ENCODE data around the gene TRAT1.
"Not testable (repeated sequence)": the region's sequence is repeated elsewhere in the genome, so short reads cannot be mapped to it uniquely, and the experiment has no call there.

TRAT1 gene, protein sequence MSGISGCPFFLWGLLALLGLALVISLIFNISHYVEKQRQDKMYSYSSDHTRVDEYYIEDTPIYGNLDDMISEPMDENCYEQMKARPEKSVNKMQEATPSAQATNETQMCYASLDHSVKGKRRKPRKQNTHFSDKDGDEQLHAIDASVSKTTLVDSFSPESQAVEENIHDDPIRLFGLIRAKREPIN

GRCh38 chr3:108822123-108822897 is at the start of gene TRAT1:
Gene TRAT1, plus strand, starts transcription at chr3:108822786. Its CDS starts 142 bp downstream, at chr3:108822928.
- no peak for DNase-seq

DNA sequence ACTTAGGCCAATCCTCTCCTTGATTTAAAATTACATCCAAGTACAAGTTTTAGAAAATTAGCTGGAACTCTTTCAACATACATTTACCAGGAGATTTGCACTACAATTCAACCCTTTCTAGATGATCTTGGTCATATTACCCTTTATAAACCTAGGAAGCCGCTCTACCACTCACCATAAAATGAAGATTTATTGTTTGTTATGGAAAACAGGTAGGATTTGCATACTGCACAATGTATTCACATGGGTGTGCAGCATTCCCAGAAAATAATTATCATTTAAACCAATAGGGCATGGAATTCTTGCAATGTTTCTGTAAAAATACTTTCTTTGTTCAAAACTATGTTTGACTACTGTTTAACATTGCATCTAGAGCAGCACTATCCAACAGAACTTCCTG is 46.9 kb upstream of the TRAT1 start:
- DNase-seq, result no peak

GRCh38 chr3:108779496-108779895 is 43.1 kb upstream of the TRAT1 start:
- DNase-seq, result no peak

DNA sequence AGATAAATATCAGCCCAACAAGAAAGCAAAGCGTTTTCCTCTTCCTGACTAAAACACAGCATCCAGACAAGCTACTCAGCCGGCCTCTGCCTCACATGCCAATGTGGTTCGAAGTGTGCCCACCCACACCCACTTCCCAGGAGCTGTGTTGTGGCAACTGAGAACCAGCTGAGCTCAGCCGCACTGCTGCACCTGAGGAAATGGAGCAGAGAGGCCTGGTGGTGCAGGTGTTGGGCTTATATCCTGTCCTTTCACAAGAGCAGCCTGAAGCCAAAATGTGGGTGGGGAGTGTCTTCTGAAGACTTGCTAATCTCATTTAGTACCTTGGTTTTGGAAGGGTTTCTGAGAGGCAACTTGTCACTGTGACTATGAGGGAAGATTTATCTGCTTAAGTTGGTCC is 42.4 kb upstream of the TRAT1 start:
- no peak for DNase-seq

DNA sequence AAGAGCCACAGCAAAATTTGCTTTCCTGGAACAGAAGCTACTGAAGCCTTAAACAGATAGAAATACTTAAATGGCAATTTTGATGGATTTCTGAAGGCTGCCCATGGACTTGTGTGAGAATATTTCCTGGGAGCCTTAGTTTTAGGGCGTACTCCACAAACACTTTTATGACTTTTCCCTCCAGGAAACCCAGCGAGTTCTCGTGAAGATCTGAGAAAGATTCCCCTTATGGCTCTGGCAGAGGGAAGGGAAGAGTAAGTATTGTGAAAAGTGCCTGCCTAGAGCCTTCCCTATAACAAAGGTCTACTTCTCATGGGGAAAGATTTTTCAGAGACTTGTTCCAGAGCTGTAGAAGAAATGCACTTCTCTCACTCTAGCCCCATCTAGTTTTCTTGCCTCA is 31.1 kb upstream of the TRAT1 start:
- DNase-seq, result no peak

DNA sequence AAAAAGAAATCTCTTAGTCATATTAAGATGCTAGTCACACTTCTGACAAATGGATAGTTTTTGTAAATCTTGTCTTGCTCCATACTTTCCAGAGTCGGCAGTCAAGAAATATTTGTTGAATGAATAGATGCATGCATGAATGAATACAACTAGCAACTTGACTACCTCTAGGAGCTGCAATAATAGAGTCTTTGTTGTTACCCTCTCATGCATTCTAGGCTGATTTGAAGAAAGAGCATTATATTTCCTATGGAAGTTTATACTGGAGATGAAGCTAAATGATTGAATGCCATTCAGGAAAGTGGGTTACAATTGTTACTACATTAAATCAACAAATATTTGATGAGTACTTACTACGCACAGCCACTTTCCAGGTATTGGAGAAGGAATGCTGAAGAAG is 18.1 kb upstream of the TRAT1 start:
- no peak for DNase-seq

DNA sequence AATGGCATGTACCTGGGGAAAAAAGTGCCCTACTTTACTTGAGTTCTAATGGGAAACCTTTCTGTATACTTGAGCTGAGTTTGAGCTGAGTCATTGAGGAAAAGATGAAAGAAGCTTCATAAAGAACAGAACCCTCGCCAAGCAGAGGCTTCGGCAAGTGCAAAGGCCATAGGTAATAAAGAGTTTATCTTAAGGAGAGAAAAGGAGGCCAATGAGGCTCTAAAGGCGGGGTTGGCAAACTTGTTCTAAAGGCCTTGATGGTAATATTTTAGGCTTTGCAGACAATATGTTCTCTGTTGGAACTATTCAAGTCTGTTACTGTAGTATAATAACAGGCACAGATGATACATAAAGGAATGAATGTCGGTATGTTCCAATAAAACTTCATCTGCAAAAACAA is 17.6 kb upstream of the TRAT1 start:
- DNase-seq, result no peak

- DNase-seq, result no peak
These were observed 16.3 kb upstream of the TRAT1 start for GRCh38 chr3:108806316-108806715.

DNA sequence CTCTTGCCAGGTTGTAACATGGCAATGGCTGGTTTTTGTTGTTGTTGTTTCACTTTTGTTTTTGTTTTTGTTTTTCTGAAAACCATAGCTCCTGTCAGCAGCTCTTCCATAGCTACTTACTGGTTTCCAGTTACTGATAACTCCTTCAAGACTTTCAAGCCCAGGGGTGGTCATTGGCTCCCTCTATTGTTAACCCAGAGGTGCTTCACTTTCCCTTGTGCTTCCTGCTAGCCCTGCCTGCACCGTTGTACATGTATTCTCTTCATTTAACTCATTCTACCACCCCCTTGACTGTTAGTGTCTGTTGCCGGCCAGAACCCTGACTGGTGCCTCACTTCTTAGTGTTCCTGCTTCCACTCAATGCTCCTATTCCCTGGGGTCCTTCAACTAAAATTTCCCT is 4.2 kb upstream of the TRAT1 start:
- peak; percentile 13 to 44 for DNase-seq

DNA sequence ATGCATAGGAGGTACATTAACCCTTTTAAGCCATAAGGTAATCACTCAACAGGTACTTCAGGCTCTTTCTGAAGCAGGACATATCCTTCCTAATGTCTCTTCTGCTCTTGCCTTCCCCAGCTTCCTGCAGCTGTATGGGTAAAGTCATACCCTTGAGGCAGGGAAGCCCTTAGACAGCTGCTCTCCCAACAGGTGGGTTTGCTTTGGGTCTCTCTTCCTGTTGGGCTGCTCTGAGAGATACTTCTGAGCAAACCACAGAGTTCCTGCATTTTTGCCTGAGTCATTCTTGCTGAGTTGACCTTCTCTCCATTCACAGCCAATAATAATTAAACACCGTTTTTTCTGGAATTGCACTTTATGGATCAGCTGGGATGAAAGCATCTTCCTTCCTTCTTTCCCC is 2.0 kb upstream of the TRAT1 start:
- no peak for DNase-seq

DNA sequence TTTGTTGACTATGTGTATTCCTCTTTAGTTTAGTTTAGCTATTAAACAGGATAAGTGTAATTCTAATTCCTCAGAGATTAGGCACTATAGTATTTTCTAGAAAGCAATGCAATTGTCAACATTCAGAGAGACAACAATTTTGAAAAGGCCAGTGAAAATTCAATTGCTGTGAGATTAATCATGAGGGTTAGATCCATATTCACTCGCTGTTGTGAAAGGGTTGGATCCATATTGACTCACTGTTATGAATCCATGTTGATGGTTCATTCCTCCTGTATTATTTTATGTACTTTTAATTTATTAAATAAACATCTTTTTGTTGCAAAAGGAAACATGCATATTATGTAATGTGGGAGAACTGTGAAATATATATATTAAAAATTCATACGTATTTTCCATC is 641 bp downstream of the TRAT1 start:
- DNase-seq, result no peak

- DNase-seq, result not testable (repeated sequence)
These were observed 1.2 kb downstream of the TRAT1 start for GRCh38 chr3:108823803-108824202.

- peak in 1 of 2 experiments; percentile 69 for DNase-seq
These were observed 4.0 kb downstream of the TRAT1 start for GRCh38 chr3:108826309-108827187.

- no peak for DNase-seq
These were observed 7.8 kb downstream of the TRAT1 start for GRCh38 chr3:108830381-108830780.

DNA sequence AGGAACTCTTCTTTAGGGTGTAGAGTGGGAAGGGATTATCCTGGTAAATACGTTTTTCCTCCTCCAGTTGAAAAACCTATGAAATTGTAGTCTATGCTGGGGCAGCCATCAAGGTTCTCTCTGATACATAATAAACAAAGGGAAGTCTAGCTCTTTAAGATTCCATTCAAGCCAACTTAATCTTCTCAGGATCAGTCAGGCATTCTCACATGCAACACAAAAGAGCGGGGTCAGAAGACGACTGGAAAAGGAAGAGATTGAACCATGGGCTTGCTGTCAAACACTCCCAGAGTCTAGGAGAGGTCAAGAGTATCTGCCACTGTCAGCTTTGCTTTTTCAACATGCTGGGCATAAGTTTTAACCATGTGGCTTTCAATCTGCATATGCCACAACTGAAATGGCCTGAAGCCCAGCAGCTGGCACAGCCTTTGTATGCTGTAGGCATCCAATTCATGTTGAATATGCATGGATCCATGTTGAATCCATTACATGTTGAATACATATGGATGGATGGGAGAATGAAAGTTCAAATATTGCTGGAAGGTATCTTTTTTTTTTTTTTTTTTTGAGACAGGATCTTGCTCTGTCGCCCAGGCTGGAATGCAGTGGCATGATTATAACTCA is 8.5 kb downstream of the TRAT1 start:
- no peak for DNase-seq

DNA sequence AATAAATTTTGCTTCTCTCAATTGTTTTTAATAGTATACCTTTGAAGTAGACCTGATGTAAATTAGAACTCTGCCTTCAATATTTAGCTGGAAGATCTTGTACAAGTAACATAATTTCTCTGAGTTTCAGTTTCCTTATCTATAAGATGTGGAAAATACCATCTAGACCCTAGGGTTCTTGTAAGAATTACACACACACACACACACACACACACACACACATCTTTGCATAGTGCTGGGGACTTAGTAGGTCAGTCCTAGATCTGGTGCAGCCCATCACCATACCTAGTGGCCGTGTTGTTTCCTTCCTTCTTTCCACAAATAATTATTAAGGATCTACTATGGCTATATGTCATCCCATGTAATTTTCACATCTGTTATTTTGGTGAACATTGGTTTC is 11.0 kb downstream of the TRAT1 start:
- no peak for DNase-seq

DNA sequence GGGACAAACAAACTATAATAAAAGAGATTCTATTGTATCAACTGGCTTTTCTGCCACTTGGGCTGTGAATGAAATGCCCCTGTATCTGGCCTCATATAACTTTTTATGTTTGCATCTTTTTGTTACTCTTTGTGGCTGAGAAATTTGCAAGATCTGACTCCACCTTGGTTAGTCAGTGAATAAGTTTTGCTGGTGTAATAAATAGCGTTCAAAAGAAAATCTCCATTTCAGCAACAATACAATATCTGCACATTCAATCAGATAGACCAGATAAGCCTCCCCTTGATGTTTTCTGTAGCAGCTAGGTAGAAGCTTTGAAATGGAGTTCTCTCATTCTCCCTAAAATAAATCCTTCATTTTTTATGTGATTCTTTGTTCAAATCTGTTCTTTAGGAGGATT is 12.0 kb downstream of the TRAT1 start:
- DNase-seq, result no peak

GRCh38 chr3:108835101-108835500 is 12.5 kb downstream of the TRAT1 start:
- no peak for DNase-seq

DNA sequence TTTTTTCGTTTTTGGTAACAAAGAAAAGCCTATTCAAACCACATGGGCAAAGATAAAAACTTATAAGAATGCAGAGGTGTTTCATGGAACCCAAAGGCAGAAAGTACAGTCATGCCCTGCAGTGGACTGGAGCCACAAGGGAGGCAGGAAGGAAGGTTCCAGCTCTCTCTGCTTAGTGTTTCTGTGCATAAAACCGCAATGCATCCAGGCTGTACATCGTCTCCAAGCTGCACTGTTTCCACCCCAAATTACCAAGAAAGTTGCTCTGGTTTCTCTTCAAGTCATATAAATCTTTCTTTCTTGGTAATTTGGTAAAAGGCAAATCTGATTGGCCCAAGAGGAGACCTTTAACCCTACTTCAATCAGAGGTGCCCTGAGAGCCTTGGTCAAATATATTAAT is 15.8 kb downstream of the TRAT1 start:
- no peak for DNase-seq

- DNase-seq, result no peak
These were observed 23.2 kb downstream of the TRAT1 start for GRCh38 chr3:108845709-108846293.

GRCh38 chr3:108847187-108847586 is 24.6 kb downstream of the TRAT1 start:
- no peak for DNase-seq

- no peak for DNase-seq
These were observed 26.5 kb downstream of the TRAT1 start for GRCh38 chr3:108849075-108849474.

DNA sequence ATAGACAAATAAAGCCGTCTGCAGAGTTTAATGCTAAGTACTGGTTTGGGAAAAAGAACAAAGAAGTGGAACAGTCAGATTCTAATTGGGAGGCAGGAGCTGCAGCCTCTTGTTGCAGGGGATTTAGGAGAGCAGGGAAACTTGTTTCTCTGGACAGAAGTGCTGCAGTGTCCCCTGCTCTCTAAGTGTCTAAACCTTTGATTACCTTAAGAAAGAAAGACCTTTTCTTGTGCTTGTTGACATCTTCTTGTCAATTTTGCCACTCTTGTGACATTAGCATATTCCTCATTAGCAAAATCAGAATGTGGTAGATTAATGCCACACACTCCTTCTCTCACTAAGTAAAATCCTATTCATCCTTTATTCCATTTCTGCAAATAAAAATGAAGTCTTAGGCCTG is 38.8 kb downstream of the TRAT1 start:
- DNase-seq, result no peak

Data from NCI-H2081 (cell line).